GM18870 (cell line): Measurements from ENCODE around the gene RARA.

Experiments
- ATAC-seq: cut with Tn5 transposase; IDR thresholded peaks from one replicate; pipeline ENCODE4 v1.9.1; 2021; ENCODE audit warnings: moderate library complexity; ENCODE audit not compliant: unreplicated experiment

The RARA gene

GRCh38 chr17:40344421-40345160 is 35.6 kb downstream of the RARA start:
- ATAC-seq = no peak

DNA sequence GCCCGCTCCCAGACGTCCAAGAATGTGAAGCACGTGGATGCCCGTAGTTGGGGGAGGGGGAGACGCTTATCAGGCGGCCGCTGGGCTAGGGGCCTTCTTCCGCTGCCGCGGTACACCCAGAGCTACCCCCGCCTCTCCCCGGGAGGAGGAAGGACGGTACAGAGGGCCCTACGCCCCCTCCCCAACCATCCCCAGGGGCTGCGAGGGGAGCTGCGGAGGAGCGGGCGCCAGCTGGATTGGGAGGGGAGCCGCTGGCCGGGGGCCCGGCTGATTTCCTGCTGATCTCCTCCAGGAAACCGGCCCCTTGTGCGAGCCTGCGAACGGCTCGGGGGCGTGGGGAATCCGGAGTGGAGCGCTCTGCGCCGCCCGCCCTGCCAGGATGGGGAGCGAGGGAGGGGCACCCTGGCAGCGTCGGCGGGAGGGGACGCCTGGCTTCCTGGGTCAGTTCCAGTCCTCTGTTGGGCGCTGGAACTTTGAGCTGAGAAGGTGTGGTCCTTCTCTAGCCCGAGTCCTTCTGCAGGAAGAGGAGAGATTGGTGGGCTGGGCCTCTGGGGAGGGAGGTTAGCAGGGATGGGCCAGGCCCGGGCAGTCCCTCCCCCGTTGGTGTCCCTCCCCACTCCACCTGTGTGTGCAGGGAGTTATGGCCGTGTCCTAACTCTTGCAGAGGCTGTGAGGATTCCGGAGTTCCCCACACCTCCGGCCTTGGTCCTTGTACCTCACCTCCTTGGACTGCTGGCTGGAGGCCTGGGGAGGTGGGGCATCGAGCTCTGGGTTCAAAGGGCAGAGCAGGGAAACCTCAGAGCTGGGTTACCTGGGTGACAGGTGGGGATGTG is 36.4 kb downstream of the RARA start:
- ATAC-seq = no peak

DNA sequence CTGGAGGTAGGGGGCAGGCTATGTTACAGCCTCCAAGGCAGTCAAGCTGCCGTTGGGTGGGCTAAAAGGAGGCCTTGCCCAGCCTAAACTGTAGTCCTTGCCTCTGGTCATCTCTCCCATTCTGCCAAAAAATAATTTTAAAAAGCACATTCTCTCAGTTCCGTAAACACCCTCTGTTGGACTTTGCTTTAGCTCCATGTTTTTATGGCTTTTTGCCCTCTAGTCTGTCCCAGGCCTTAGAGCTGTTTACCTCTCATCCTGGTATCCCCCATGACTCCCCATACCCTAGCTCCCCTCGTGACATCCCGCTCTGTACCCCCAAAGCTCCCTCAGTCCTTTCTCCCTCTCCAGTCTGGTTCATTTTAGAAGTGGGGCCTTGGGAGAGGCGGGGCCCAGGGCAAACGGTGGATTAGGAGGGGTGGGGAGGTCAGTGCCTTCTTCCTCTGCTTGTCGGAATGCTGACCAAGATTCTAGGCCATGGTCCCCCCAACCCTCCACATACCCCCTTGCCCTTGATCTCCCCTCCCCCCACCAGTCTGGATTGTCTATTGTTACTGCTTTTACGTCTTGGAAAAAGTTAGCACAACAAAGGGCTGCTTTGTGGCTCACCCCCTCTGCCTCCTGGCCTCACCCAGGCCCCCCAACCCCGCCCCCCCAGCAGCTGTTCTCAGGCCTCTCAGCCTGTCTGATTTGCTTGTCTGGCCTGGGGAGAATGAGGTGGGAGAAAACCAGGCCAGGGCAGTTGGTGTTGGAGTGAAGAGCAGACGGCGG is 37.2 kb downstream of the RARA start:
- no peak for ATAC-seq

DNA sequence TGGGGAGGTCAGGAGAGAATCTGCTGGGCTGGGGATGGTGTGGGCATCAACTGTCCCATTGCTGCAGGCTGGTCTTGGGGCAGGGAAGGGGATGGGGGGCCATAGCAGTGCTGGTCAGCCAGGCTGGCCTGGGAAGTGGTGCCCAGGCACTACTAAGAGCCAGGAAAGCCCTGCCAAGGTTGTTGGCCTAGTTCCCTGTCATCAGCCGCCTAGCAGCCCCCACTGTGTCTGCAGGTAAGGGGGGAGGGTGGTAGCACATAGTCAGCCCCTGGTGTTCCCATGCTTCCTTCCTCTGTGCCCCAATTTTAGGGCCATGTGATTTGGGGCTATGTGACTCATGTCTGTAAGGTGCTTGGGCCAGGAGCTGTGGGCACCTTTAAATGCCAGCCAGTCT is 37.8 kb downstream of the RARA start:
- no peak for ATAC-seq

- no peak for ATAC-seq
Measured at GRCh38 chr17:40347319-40348135, 38.5 kb downstream of the RARA start.

DNA sequence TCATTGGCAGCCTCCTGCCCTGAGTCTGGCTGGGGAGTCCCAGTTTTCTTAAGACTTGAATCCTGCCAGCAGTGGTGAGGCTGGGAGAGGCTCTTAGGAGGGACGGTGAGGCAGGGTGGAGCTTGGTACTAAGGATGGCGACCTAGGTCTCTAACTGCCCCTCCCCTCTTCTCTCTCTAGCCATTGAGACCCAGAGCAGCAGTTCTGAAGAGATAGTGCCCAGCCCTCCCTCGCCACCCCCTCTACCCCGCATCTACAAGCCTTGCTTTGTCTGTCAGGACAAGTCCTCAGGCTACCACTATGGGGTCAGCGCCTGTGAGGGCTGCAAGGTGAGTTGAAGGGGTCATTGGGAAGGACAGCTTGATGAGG is 39.1 kb downstream of the RARA start:
- no peak for ATAC-seq

DNA sequence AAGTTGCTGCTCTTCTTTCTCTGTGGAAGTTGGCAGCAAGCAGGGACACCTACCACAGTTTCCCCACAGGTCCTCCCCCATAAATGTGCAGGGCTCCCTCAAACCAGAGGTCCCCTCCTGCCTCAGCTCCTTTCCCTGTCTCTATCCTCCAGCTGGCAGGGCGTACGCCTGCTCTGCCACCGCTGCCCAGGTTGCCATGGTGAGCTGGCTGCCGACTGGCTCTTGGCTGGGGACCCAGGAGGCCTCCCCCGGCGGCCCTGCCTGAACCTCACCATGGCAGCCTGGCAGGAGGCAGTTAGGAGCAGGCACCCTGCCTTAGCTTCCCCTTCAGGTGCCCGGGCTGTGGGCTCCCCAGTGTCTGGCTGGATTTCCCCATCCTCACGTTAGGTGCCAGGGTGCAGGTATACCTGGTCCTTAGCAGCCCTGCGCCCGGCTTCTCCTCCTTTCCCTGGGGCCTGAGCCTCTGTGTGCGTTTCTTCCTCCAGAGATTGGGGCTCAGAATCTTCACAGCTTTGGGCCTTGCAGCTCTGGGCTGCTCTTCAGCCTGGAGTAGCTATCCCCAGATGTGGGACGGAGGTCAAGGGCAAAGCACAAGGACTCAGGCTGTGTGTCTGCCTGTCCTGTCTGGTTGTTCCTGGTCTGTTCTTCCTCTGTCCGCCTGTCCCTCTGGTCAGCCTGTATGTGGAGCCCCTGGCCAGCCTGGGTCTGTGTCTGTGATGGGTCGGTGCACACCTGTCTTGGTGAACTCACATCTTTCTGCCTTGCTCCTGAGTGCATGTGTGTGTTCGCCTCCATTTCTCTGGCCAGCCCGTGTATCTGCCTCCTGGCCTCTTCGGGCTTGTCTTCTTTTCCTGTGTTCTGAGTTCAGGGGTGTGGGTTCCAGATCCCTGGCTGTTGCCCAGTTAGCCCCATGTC is 39.8 kb downstream of the RARA start:
- no peak for ATAC-seq

- ATAC-seq = no peak
Measured at GRCh38 chr17:40349477-40349894, 40.5 kb downstream of the RARA start.

DNA sequence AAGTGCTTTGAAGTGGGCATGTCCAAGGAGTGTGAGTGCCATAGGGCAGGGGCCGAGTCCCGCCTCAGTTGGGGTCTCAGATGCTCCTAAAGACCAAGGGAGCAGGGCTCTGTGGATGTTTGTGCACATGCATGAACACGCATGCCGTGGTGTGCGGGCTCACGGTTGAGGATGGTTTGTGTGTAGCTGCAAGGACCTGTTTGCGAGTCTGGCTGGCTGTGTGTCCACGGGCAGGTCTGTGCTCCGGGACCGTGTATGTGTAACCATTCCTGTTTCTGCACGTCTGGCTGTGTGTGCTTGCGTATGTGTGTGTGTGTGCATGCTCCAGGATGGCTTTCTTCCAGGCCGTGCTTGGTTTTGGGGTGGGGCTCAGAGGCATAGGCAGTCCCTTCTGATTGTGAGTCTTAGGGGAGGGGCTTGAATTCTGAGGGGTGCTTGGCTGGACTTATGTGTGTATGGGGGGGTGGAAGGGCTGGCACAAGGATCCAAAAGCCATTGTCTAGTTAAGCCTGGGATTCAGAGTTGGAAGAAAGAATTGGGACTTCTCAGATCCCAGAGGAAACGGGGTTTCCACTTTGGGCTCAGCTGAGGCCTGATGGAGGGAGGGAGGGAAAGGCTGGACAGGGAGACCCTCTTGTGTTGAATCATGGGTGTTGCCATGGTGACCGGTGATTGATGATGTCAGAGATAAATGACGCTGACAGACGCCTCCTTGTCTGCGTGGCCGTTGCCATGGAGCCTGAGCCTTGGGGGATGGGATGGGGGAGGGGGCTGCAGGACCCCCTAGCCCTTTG is 41.1 kb downstream of the RARA start:
- no peak for ATAC-seq

GRCh38 chr17:40350689-40351358 is 41.8 kb downstream of the RARA start:
- ATAC-seq = no peak

DNA sequence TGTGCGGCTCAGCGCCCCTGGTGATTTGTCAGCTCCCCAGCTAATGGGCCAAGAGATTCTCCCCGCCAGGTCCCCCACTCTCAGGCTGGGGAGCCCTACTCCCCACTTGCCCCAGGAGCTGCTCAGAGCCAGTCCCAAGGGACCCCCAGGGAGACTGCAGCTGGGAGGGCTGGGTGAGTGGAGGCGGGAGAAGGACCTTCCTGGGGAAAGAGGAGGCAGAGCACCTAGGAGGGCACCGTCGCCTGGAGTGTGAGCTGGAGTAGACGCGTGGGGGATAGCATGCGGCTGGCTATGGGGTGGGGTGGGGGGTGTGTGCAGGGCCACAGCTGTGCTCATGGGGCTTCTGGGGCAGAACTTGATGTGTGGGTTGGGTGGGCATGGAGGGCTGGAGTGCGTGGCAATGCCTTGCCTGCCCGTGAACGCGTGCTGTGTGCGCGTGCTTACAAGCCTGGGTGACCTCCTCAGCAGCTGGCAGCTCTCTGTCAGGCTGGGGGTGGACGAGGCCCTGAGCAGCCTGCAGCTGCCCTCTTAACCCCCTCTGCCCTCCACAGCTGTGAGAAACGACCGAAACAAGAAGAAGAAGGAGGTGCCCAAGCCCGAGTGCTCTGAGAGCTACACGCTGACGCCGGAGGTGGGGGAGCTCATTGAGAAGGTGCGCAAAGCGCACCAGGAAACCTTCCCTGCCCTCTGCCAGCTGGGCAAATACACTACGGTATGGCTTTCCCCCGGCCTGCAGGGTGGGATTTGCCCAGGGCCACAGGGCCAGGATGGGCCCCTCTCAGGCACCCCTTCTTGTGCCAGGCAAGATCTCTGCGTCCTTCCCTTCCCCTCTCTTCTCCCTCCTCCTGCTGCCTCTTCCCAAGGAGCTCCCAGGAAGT is 42.6 kb downstream of the RARA start:
- no peak for ATAC-seq

DNA sequence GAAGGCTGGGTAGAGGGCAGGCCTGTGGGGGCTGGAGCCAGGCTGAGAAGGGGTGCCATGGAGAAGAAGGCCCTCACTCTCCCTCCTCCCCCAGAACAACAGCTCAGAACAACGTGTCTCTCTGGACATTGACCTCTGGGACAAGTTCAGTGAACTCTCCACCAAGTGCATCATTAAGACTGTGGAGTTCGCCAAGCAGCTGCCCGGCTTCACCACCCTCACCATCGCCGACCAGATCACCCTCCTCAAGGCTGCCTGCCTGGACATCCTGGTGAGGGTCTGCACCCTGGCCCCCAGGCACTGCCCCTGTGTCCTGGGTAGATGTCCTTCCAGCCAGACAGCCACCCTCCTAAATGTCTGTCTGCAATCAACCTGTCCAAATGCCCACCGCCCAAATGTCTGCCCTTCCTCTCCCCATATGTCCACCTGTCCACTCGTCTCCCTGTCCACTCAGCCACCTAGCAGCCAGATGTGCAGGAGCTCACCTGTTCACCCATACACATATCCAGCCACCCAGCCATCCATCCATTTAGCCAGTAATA is 43.3 kb downstream of the RARA start:
- no peak for ATAC-seq

GRCh38 chr17:40352779-40353394 is 43.9 kb downstream of the RARA start:
- no peak for ATAC-seq

GRCh38 chr17:40354221-40355122 is 45.5 kb downstream of the RARA start:
- no peak for ATAC-seq

GRCh38 chr17:40355123-40355803 is 46.3 kb downstream of the RARA start:
- ATAC-seq = no peak
